ENCODE measurements around the gene GSG1L.

DNA sequence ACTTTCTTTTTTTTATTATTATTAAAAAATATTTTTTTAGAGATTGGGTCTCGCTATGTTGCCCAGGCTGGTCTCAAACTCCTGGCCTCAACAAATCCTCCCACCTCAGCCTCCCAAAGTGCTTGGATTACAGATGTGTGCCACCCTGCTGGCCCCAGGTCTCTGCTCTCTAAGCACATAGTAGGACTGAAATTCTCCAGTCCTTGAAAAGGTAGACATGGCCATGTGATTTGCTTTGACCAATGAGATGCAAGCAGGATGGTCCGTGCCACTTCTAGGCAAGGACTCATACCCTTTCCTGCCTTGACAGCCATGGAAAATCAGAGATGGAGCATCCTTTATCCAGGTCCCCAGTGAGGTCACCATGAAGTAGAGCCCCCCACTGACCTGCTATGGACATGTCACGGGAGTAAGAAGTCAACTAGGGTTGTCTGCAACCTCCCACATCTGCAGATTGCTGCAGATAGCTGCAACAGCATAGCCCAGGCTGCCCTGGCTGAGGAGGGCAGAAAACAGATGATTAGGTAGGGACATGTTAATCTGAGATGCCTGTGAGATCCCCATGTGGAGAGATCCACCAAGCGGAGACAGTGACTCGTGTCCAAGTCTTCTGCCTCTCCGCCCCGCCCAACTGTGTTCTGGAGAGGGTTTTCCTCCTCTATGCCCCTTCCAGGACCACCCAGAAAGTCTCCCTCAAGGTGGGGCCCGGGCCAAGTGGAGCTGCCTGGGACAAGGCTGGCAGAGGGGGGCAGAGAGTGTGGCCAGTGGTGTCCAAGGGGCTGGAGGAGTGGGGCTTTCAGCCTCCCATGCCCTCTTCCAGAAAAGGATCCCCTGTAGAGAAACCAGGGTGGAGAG is 11.0 kb downstream of the GSG1L start:
- TF ChIP-seq, protein P1, sequence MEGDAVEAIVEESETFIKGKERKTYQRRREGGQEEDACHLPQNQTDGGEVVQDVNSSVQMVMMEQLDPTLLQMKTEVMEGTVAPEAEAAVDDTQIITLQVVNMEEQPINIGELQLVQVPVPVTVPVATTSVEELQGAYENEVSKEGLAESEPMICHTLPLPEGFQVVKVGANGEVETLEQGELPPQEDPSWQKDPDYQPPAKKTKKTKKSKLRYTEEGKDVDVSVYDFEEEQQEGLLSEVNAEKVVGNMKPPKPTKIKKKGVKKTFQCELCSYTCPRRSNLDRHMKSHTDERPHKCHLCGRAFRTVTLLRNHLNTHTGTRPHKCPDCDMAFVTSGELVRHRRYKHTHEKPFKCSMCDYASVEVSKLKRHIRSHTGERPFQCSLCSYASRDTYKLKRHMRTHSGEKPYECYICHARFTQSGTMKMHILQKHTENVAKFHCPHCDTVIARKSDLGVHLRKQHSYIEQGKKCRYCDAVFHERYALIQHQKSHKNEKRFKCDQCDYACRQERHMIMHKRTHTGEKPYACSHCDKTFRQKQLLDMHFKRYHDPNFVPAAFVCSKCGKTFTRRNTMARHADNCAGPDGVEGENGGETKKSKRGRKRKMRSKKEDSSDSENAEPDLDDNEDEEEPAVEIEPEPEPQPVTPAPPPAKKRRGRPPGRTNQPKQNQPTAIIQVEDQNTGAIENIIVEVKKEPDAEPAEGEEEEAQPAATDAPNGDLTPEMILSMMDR (IDR thresholded peaks at IDR 0.05) = no peak
- TF ChIP-seq POLR2A (IDR thresholded peaks at IDR 0.05) = no peak
